ENCODE measurements around the gene PRKCH. TPM values are rescaled to one million over a fixed set of nuclear protein-coding genes. Genes with fewer than 3 reads are reported as not detected.

PRKCH gene
- total RNA-seq, 3 donors from 2014 or later = 27.0 to 41.3 (median 34.0) TPM

DNA sequence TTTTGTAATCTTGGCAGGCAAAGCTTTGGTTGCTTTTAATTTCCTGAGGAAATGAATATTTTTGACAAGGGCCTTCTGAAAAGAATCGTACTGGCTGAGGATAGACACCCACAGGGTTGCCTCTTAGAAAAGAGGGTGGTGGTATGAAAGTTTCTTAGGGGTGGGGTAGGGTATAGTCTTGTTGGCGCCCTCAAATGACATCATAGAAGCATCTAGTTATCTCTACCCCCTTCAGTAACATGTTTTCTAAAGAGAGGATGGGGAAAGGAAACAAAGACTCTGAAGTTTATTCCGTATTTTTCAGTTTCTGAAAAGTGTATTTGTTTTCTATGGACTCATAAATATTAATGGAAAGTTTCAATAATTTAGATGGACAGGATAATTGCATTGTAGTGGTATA lies 13.7 kb downstream of the PRKCH start:
- Histone ChIP-seq H3K27me3 (no peaks in the 10 kb centered on the region), H3K4me1 (no peaks in the 10 kb centered on the region), H3K9me3 (no peaks in the 10 kb centered on the region), H3K27ac (no peak overlapping the region), H3K36me3 (no peaks in the 10 kb centered on the region), H3K4me3 (no peak overlapping the region)
- intact Hi-C loops (cut with DNase I; ENCODE audit: low total_unique reads) = no loop called here
- no peak for DNase-seq (ENCODE audit: low spot score in 2 of 2)
- TF ChIP-seq POLR2AphosphoS5 (IDR thresholded peaks at IDR 0.05) (no peak), POLR2A (IDR thresholded peaks at IDR 0.05) (no peak)
- TF ChIP-seq, protein P1, sequence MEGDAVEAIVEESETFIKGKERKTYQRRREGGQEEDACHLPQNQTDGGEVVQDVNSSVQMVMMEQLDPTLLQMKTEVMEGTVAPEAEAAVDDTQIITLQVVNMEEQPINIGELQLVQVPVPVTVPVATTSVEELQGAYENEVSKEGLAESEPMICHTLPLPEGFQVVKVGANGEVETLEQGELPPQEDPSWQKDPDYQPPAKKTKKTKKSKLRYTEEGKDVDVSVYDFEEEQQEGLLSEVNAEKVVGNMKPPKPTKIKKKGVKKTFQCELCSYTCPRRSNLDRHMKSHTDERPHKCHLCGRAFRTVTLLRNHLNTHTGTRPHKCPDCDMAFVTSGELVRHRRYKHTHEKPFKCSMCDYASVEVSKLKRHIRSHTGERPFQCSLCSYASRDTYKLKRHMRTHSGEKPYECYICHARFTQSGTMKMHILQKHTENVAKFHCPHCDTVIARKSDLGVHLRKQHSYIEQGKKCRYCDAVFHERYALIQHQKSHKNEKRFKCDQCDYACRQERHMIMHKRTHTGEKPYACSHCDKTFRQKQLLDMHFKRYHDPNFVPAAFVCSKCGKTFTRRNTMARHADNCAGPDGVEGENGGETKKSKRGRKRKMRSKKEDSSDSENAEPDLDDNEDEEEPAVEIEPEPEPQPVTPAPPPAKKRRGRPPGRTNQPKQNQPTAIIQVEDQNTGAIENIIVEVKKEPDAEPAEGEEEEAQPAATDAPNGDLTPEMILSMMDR (IDR thresholded peaks at IDR 0.05) = no peak

DNA sequence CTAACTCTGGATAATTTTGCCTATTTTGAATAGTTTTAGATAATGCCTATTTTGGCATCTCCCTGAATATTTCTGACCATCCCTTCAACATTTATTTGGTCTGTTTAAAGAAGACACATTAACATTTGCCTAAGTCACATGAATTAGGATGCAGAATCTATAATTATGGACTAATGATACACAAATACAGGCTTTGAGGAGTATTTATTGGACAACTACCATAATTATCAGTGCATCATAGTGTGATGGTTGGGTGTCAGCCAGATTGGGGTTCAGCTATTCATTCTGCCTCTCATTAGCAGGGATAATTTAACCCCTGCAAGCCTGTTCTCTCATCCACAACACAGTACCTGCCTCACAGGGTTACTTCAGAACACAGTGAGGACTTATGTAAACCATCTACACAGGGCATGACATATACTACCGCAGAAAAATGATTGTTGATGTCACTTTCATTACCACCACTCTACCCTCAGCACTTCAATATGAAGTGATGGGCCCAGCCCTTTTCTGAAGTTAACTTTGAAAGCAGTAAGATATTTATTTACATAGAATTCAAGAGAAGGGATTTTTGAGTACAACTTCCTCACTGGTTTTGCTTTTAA lies 14.4 kb downstream of the PRKCH start:
- Histone ChIP-seq H3K4me1 (no peaks in the 10 kb centered on the region), H3K4me3 (no peak overlapping the region), H3K27ac (no peak overlapping the region), H3K27me3 (no peaks in the 10 kb centered on the region), H3K9me3 (no peaks in the 10 kb centered on the region), H3K36me3 (no peaks in the 10 kb centered on the region)
- TF ChIP-seq, protein P1 (IDR thresholded peaks at IDR 0.05) = no peak
- TF ChIP-seq POLR2A (IDR thresholded peaks at IDR 0.05) = no peak
- DNase-seq (ENCODE audit: low spot score in 2 of 2) = no peak
- intact Hi-C loops (cut with DNase I; ENCODE audit: low total_unique reads) = no loop called here

DNA sequence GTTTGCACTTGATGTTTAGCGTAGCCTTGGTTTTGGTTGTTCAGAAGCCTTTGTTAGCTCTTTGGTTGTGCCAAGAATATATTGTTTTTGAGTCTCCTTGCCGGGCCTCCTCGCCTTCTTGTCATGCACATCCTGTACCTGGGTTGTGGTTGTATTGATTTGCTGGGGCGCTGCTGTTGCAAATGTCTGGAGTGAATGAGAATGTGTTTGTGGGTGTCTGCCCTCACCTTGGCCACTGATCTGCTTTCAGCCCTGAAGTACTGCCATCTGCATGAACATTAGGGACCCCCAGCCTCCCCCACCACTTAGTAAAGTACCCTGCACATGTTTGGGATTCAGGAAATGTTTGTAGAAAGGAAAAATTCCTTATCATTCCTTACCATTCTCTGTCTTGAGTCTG lies 16.5 kb downstream of the PRKCH start:
- H3K27ac ChIP-seq = no peak overlapping the region
- no peaks in the 10 kb centered on the region for H3K9me3 ChIP-seq
- no peaks in the 10 kb centered on the region for H3K27me3 ChIP-seq
- no peaks in the 10 kb centered on the region for H3K4me1 ChIP-seq
- H3K4me3 ChIP-seq = no peak overlapping the region
- H3K36me3 ChIP-seq = no peaks in the 10 kb centered on the region
- no peak for DNase-seq (ENCODE audit: low spot score in 2 of 2)
- TF ChIP-seq, protein P1 (IDR thresholded peaks at IDR 0.05) = no peak
- TF ChIP-seq POLR2AphosphoS5 (IDR thresholded peaks at IDR 0.05) = no peak
- TF ChIP-seq POLR2A (IDR thresholded peaks at IDR 0.05) = no peak
- intact Hi-C loops (cut with DNase I; ENCODE audit: low total_unique reads) = no loop called here

DNA sequence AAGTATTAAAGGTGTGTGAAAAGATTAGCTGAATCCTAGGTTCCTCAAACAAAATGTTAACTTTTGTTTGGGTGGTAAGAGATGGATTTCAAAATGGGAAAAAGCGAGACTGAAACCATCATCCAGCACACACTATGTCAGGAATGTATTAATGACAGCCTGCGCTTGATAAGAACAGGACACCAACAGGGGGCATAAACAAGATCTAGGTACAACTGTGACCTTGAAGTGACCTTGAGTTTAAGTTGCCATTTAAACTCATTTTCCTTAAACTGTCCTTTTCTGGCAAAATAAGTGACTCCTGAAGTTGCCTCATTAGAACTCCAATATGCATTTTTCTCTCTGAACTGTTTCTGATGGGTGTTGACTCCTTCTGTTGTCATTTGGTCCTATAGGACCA lies 17.1 kb downstream of the PRKCH start:
- no peaks in the 10 kb centered on the region for H3K27me3 ChIP-seq
- TF ChIP-seq, protein P1 (IDR thresholded peaks at IDR 0.05) = no peak
- TF ChIP-seq POLR2AphosphoS5 (IDR thresholded peaks at IDR 0.05) = no peak
- no peak for TF ChIP-seq POLR2A (IDR thresholded peaks at IDR 0.05)
- H3K4me3 ChIP-seq = no peak overlapping the region
- intact Hi-C loops (cut with DNase I; ENCODE audit: low total_unique reads) = no loop called here
- no peaks in the 10 kb centered on the region for H3K4me1 ChIP-seq
- no peaks in the 10 kb centered on the region for H3K9me3 ChIP-seq
- no peak overlapping the region for H3K27ac ChIP-seq
- H3K36me3 ChIP-seq = no peaks in the 10 kb centered on the region
- DNase-seq (ENCODE audit: low spot score in 2 of 2) = no peak

DNA sequence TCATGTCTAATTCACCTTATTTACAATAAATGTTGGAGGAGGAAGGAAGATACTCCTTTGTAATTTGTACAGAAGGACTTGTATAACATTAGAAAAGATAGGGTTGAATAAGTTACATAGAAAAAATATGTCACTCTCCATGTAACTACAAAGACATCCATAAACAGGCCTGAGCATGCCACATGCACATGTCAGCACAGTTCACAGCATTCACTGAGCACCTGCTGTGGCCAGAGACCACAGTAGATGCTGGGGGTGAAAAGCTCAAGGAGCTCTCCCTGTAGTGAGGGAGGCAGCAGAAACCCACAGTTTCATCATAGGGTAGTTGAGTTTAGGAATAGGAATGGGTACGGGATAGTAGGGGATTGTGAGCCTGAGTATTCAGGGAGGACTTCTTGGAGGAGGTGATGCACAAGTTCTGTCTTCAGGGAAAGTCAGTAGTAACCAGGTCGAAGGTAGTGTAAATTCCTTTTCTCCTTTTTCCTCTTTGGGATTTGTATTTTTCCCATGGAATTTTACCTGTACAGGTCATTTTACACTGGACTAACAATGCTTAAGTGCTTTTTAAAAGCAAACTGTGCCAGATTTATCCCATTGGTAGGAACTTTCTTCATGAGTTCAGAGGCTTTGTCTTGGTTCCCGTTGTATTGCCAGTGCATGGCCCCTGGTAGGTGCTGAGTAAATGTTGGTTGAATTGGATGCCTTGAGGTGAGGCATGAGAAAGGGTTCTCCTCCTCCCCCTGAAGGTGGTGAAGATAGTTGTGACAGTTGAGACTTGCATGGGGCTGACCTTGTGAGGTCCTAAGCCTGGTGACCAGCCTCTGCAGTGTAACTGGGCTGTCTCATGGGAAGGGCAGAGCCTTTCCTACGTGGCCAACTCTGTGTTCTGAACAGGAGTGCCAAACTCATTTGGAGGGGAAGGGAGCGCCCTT lies 20.2 kb downstream of the PRKCH start:
- H3K4me1 ChIP-seq = no peaks in the 10 kb centered on the region
- no peak overlapping the region for H3K4me3 ChIP-seq
- intact Hi-C loops (cut with DNase I; ENCODE audit: low total_unique reads) = no loop called here

More for the DNA sequence above, 20.2 kb downstream of the PRKCH start:
- no peak for DNase-seq (ENCODE audit: low spot score in 2 of 2)
- no peaks in the 10 kb centered on the region for H3K36me3 ChIP-seq
- H3K27me3 ChIP-seq = no peaks in the 10 kb centered on the region
- H3K27ac ChIP-seq = peak overlapping the region; percentile 29 to 51
- TF ChIP-seq, protein P1 (IDR thresholded peaks at IDR 0.05) = no peak
- no peak for TF ChIP-seq POLR2A (IDR thresholded peaks at IDR 0.05)
- no peak for TF ChIP-seq POLR2AphosphoS5 (IDR thresholded peaks at IDR 0.05)
- no peaks in the 10 kb centered on the region for H3K9me3 ChIP-seq

Data from breast epithelium (tissue), 4 donors.